Mesenteric fat pad (tissue), 1 donor: ENCODE measurements around the gene PGK1. TPM values are rescaled to one million over a fixed set of nuclear protein-coding genes. Genes with fewer than 3 reads are reported as not detected.

Source experiments
- DNase-seq: peaks from one replicate; pipeline ENCODE4 v3.0.0-alpha.2; 2020; ENCODE audit warnings: low spot score
- total RNA-seq: library from RNA; stranded (reverse); fragmentation: NEBNext Ultra II Directional; extraction: Animal tissue kit (Norgen Biotek cat#: 25700); gene quantifications from one replicate; pipeline ENCODE4 v1.2.1, GENCODE V29; 2021
- donor health status: DM: yes; HTN: yes; CAD: no.

Gene PGK1
- total RNA-seq, 1 donor from 2014 or later: 339 TPM

GRCh38 chrX:78165425-78165824 lies 61.4 kb downstream of the PGK1 start:
- DNase-seq: no peak

- DNase-seq: no peak
Measured at GRCh38 chrX:78168065-78168464, 64.0 kb downstream of the PGK1 start.

Other genes starting within 250 kb of the PGK1 start
- 56.5 TPM for gene MAGT1, start 208.8 kb upstream of the PGK1 start, total RNA-seq
- gene COX7B, start 204.8 kb upstream of the PGK1 start, total RNA-seq: 225 TPM
- 9.2 TPM for gene ATP7A, start 193.6 kb upstream of the PGK1 start, total RNA-seq
- gene PGAM4, start 134.6 kb upstream of the PGK1 start, total RNA-seq: not detected
- 15.3 TPM for gene TAF9B, start 35.4 kb downstream of the PGK1 start, total RNA-seq
- 4.7 TPM for gene CYSLTR1, start 223.4 kb downstream of the PGK1 start, total RNA-seq